Measurements from ENCODE around the gene GPR68. TPM values are rescaled to one million over a fixed set of nuclear protein-coding genes. Genes with fewer than 3 reads are reported as not detected.

GPR68 gene
- total and polyA plus RNA-seq, 4 donors = 2.3 to 7.6 (median 2.8) TPM

GRCh38 chr14:91277546-91278382 is 33.3 kb upstream of the GPR68 start:
- Histone ChIP-seq H3K4me1 (ENCODE audit: control insufficient read depth in 5 of 5, insufficient read depth in 5 of 5, low read length in 5 of 5) (no peaks in the 10 kb centered on the region), H3K9me3 (ENCODE audit: control insufficient read depth in 4 of 4, insufficient read depth in 3 of 4, low read length in 3 of 4) (no peaks in the 10 kb centered on the region), H3K27me3 (ENCODE audit: control insufficient read depth in 3 of 3, insufficient read depth in 3 of 3, low read length in 2 of 3) (no peaks in the 10 kb centered on the region), H3K36me3 (ENCODE audit: control insufficient read depth in 4 of 4, insufficient read depth in 4 of 4, low read length in 4 of 4) (peaks cover 0 to 35% (median 3%) of the 10 kb centered on the region in 4 donors), H3K27ac (ENCODE audit: low read depth in 1 of 2, low read length in 1 of 2) (no peak overlapping the region), H3K4me3 (no peak overlapping the region), H3K9ac (ENCODE audit: insufficient read depth in 1 of 2, low read length in 2 of 2) (no peak overlapping the region)
- no peak for ATAC-seq (ENCODE audit: insufficient read depth, low FRiP score)
- WGBS, 2 donors = 90 to 94% methylated on average over 26 to 30 of the region's 30 CpGs
- no peak for DNase-seq
- TF ChIP-seq, protein P1, sequence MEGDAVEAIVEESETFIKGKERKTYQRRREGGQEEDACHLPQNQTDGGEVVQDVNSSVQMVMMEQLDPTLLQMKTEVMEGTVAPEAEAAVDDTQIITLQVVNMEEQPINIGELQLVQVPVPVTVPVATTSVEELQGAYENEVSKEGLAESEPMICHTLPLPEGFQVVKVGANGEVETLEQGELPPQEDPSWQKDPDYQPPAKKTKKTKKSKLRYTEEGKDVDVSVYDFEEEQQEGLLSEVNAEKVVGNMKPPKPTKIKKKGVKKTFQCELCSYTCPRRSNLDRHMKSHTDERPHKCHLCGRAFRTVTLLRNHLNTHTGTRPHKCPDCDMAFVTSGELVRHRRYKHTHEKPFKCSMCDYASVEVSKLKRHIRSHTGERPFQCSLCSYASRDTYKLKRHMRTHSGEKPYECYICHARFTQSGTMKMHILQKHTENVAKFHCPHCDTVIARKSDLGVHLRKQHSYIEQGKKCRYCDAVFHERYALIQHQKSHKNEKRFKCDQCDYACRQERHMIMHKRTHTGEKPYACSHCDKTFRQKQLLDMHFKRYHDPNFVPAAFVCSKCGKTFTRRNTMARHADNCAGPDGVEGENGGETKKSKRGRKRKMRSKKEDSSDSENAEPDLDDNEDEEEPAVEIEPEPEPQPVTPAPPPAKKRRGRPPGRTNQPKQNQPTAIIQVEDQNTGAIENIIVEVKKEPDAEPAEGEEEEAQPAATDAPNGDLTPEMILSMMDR (IDR thresholded peaks at IDR 0.05; ENCODE audit: control extremely low read depth, extremely low read depth) = no peak

DNA sequence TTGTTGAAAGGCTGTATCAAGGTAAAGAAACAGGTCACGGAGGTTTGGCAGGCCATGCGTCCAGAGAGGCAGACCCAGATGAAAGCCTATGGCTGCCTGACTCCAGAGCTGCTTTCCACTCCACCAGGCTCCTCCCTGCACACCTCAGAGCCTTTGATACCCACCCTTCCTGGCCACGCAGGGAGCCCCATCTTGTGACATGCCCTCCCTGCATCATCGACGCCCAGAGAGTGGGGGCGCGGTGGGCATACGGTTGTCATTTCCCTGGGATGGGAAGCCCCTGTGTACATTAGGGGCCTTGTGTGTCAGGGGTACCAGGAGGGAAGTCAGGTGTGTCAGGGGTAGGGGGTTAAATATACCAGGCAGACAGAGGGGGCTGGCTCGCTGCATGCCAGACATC is 30.3 kb upstream of the GPR68 start:
- no peak for DNase-seq
- Histone ChIP-seq H3K9me3 (ENCODE audit: control insufficient read depth in 4 of 4, insufficient read depth in 3 of 4, low read length in 3 of 4) (no peaks in the 10 kb centered on the region), H3K4me3 (no peak overlapping the region), H3K9ac (ENCODE audit: insufficient read depth in 1 of 2, low read length in 2 of 2) (no peak overlapping the region), H3K27ac (ENCODE audit: low read depth in 1 of 2, low read length in 1 of 2) (no peak overlapping the region), H3K36me3 (ENCODE audit: control insufficient read depth in 4 of 4, insufficient read depth in 4 of 4, low read length in 4 of 4) (peaks cover 0 to 30% (median 0%) of the 10 kb centered on the region in 4 donors), H3K27me3 (ENCODE audit: control insufficient read depth in 3 of 3, insufficient read depth in 3 of 3, low read length in 2 of 3) (no peaks in the 10 kb centered on the region), H3K4me1 (ENCODE audit: control insufficient read depth in 5 of 5, insufficient read depth in 5 of 5, low read length in 5 of 5) (peaks cover 0 to 13% (median 2%) of the 10 kb centered on the region in 5 donors)
- TF ChIP-seq, protein P1 (IDR thresholded peaks at IDR 0.05; ENCODE audit: control extremely low read depth, extremely low read depth) = no peak
- ATAC-seq (ENCODE audit: insufficient read depth, low FRiP score) = no peak
- WGBS, 2 donors = 93 to 96% methylated on average over 9 of the region's 9 CpGs

GRCh38 chr14:91273885-91274273 is 29.4 kb upstream of the GPR68 start:
- Histone ChIP-seq H3K9me3 (ENCODE audit: control insufficient read depth in 4 of 4, insufficient read depth in 3 of 4, low read length in 3 of 4) (no peaks in the 10 kb centered on the region), H3K27ac (ENCODE audit: low read depth in 1 of 2, low read length in 1 of 2) (peak overlapping the region in 1 of 2 donors; percentile 16), H3K36me3 (ENCODE audit: control insufficient read depth in 4 of 4, insufficient read depth in 4 of 4, low read length in 4 of 4) (peaks cover 0 to 26% (median 0%) of the 10 kb centered on the region in 4 donors), H3K27me3 (ENCODE audit: control insufficient read depth in 3 of 3, insufficient read depth in 3 of 3, low read length in 2 of 3) (no peaks in the 10 kb centered on the region), H3K9ac (ENCODE audit: insufficient read depth in 1 of 2, low read length in 2 of 2) (no peak overlapping the region), H3K4me1 (ENCODE audit: control insufficient read depth in 5 of 5, insufficient read depth in 5 of 5, low read length in 5 of 5) (peaks cover 0 to 21% (median 6%) of the 10 kb centered on the region in 5 donors), H3K4me3 (no peak overlapping the region)
- ATAC-seq (ENCODE audit: insufficient read depth, low FRiP score) (peak; percentile 25), DNase-seq (no peak)
- 61 to 65% methylated on average over 13 of the region's 13 CpGs for WGBS, 2 donors
- TF ChIP-seq, protein P1 (IDR thresholded peaks at IDR 0.05; ENCODE audit: control extremely low read depth, extremely low read depth) = no peak

Measured in lung (tissue), 12 donors.